MM.1S (cell line): Measurements from ENCODE around the gene FRAS1.

ENCODE experiments used
- DNase-seq: peaks from one replicate; pipeline ENCODE4 v3.0.0-alpha.2; 2015
- H2AFZ ChIP-seq: fragments of 300-600 bp; sonication (generic); 2 replicates; pipeline ENCODE4 v1.6.0; 2016; ENCODE audit warnings: antibody characterized with exemption, low read length
- H3F3A ChIP-seq: fragments of 300-600 bp; sonication (generic); 2 replicates; pipeline ENCODE4 v1.6.1; 2016; ENCODE audit warnings: mild to moderate bottlenecking, antibody characterized with exemption, low read length, moderate library complexity, mixed read lengths; ENCODE audit not compliant: insufficient read depth
- H3K27ac ChIP-seq: fragments of 300-600 bp; sonication (generic); 2 replicates; pipeline ENCODE4 v1.5.1; 2016; ENCODE audit warnings: mild to moderate bottlenecking, low read length
- H3K27me3 ChIP-seq: fragments of 300-600 bp; sonication (generic); replicated peaks from 2 replicates; pipeline ENCODE4 v1.6.0; 2016; ENCODE audit warnings: low read length; ENCODE audit not compliant: insufficient read depth
- H3K36me3 ChIP-seq: fragments of 300-600 bp; sonication (generic); replicated peaks from 2 replicates; pipeline ENCODE4 v1.6.1; 2016; ENCODE audit warnings: mild to moderate bottlenecking, low read length, mixed read lengths; ENCODE audit not compliant: insufficient read depth
- H3K4me1 ChIP-seq: fragments of 300-600 bp; sonication (generic); 2 replicates; pipeline ENCODE4 v1.6.1; 2016; ENCODE audit warnings: low read length, mixed read lengths
- H3K4me2 ChIP-seq: fragments of 300-600 bp; sonication (generic); 2 replicates; pipeline ENCODE4 v1.6.0; 2016; ENCODE audit warnings: low read depth, low read length
- H3K4me3 ChIP-seq: fragments of 300-600 bp; sonication (generic); 2 replicates; pipeline ENCODE4 v1.5.1; 2016; ENCODE audit warnings: low read length, mixed read lengths
- H3K79me2 ChIP-seq: fragments of 300-600 bp; sonication (generic); 2 replicates; pipeline ENCODE4 v1.6.1; 2016; ENCODE audit warnings: mixed run types, low read length, mixed read lengths
- H3K9ac ChIP-seq: fragments of 300-600 bp; sonication (generic); 2 replicates; pipeline ENCODE4 v1.6.1; 2016; ENCODE audit warnings: low read length, mixed read lengths
- H3K9me2 ChIP-seq: fragments of 300-600 bp; sonication (generic); replicated peaks from 2 replicates; pipeline ENCODE4 v1.6.1; 2016; ENCODE audit warnings: mild to moderate bottlenecking, low read length, mixed read lengths; ENCODE audit not compliant: insufficient read depth
- H3K9me3 ChIP-seq: fragments of 300-600 bp; sonication (generic); replicated peaks from 2 replicates; pipeline ENCODE4 v1.6.1; 2016; ENCODE audit warnings: mild to moderate bottlenecking, low read length, mixed read lengths; ENCODE audit not compliant: insufficient read depth
- H4K20me1 ChIP-seq: fragments of 300-600 bp; sonication (generic); 2 replicates; pipeline ENCODE4 v1.6.1; 2016; ENCODE audit warnings: mild to moderate bottlenecking, low read length, moderate library complexity, mixed read lengths; ENCODE audit not compliant: insufficient read depth
- EZH2 ChIP-seq: fragments of 300-600 bp; sonication (generic); optimal IDR thresholded peaks from 2 replicates; pipeline ENCODE3; 2017; ENCODE audit warnings: low read depth, mild to moderate bottlenecking, antibody characterized with exemption, low read length, mixed read lengths
- EZH2phosphoT487 ChIP-seq: fragments of 300-600 bp; sonication (generic); IDR thresholded peaks from 2 replicates; pipeline ENCODE4 v1.6.1; 2018; ENCODE audit warnings: antibody characterized with exemption, low read length
- TF ChIP-seq, protein P1 (sequence below): fragments of 300-600 bp; sonication (generic); IDR thresholded peaks from 2 replicates; pipeline ENCODE4 v1.5.1; 2016; ENCODE audit warnings: antibody characterized with exemption, low read length, mixed read lengths

The FRAS1 gene

DNA sequence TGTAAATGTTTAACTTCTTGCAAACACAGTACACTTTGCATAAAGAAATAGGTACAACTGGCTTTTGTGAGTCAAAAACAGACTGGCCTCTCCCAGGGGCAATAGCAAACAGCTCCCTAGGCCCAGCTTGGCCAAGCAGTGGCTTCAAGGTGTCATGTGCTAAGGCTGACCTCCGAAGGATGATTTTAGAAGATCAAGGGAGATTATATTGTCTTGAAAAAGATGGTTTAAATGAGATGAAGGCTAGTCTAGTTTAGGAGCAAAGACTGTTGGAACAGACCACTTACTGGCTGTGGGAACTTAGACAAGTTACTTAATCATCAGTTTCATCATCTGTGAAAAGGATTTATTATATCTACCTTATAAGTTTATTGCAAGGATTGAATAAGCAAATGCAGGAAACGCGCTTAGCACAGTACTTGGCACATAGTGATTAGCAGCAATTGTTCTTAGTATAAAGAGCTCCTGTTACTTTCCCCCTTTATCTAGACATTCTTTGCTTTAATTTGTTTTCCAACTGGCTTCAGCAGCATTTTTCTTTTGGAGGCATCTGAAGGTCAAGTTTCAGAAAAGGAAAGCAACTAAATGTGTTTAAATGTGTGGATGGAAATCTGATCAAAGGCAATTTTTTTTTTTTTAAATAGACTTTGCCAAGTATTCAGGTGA lies 511.6 kb downstream of the FRAS1 start:
- Histone ChIP-seq H3K9me2 (no peaks in the 10 kb centered on the region), H4K20me1 (no peaks in the 10 kb centered on the region), H3K9ac (no peak overlapping the region), H3K27ac (no peak overlapping the region), H3K4me2 (no peak overlapping the region), H3K4me1 (peaks cover 13% of the 10 kb centered on the region), H3K79me2 (no peaks in the 10 kb centered on the region), H3K4me3 (no peak overlapping the region), H3K9me3 (no peaks in the 10 kb centered on the region), H3K36me3 (no peaks in the 10 kb centered on the region), H3F3A (0 out of 2 replicates have a peak, but pooled peaks cover 7% of the 10 kb centered on the region), H3K27me3 (no peaks in the 10 kb centered on the region), H2AFZ (no peak overlapping the region)
- DNase-seq: no peak
- TF ChIP-seq, protein P1, sequence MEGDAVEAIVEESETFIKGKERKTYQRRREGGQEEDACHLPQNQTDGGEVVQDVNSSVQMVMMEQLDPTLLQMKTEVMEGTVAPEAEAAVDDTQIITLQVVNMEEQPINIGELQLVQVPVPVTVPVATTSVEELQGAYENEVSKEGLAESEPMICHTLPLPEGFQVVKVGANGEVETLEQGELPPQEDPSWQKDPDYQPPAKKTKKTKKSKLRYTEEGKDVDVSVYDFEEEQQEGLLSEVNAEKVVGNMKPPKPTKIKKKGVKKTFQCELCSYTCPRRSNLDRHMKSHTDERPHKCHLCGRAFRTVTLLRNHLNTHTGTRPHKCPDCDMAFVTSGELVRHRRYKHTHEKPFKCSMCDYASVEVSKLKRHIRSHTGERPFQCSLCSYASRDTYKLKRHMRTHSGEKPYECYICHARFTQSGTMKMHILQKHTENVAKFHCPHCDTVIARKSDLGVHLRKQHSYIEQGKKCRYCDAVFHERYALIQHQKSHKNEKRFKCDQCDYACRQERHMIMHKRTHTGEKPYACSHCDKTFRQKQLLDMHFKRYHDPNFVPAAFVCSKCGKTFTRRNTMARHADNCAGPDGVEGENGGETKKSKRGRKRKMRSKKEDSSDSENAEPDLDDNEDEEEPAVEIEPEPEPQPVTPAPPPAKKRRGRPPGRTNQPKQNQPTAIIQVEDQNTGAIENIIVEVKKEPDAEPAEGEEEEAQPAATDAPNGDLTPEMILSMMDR: no peak
- TF ChIP-seq EZH2phosphoT487 (no peak), EZH2 (no peak)

- no peak overlapping the region for H3K4me3 ChIP-seq
- H3K9me3 ChIP-seq: no peaks in the 10 kb centered on the region
- H3K27me3 ChIP-seq: no peaks in the 10 kb centered on the region
- TF ChIP-seq EZH2: no peak
- TF ChIP-seq, protein P1: no peak
- no peak overlapping the region for H3K27ac ChIP-seq
- H3K4me2 ChIP-seq: no peak overlapping the region
- DNase-seq: no peak
- H3K9me2 ChIP-seq: no peaks in the 10 kb centered on the region
- no peak overlapping the region for H2AFZ ChIP-seq
- no peaks in the 10 kb centered on the region for H4K20me1 ChIP-seq
- 0 out of 2 replicates have a peak, but pooled peaks cover 7% of the 10 kb centered on the region for H3F3A ChIP-seq
- H3K36me3 ChIP-seq: no peaks in the 10 kb centered on the region
- no peaks in the 10 kb centered on the region for H3K79me2 ChIP-seq
- peaks cover 13% of the 10 kb centered on the region for H3K4me1 ChIP-seq
- H3K9ac ChIP-seq: no peak overlapping the region
Observed at GRCh38 chr4:78569306-78569821, 512.2 kb downstream of the FRAS1 start.

DNA sequence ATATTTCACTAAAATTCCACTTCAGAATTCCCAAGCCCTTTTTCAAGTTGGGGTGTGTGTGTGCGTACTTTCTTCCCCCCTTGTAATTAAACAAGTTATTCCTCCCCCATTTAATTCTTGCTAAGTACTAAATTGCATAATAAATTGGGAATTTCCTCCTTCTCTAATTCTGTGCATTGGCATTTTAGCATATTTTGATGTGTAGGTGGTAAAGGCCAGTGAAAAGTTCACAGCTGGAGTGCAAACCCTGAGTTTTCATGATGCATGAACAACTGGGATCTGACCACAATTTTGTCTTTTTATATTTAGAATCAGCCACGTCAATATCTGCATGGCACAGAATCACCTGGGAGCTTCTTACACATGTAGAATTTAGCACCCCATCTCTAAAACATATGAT lies 513.0 kb downstream of the FRAS1 start:
- no peaks in the 10 kb centered on the region for H3K9me3 ChIP-seq
- H2AFZ ChIP-seq: no peak overlapping the region
- 0 out of 2 replicates have a peak, but pooled peaks cover 7% of the 10 kb centered on the region for H3F3A ChIP-seq
- TF ChIP-seq EZH2: no peak
- TF ChIP-seq, protein P1: no peak
- no peak for TF ChIP-seq EZH2phosphoT487
- H3K9ac ChIP-seq: no peak overlapping the region
- H3K4me2 ChIP-seq: no peak overlapping the region
- no peaks in the 10 kb centered on the region for H3K9me2 ChIP-seq
- peaks cover 13% of the 10 kb centered on the region for H3K4me1 ChIP-seq
- H3K4me3 ChIP-seq: no peak overlapping the region
- no peaks in the 10 kb centered on the region for H3K36me3 ChIP-seq
- no peaks in the 10 kb centered on the region for H3K27me3 ChIP-seq
- DNase-seq: no peak
- no peaks in the 10 kb centered on the region for H3K79me2 ChIP-seq
- no peak overlapping the region for H3K27ac ChIP-seq
- no peaks in the 10 kb centered on the region for H4K20me1 ChIP-seq
